DOHH2 (cell line): ENCODE data around the gene CCL5.

Source experiments
- EZH2phosphoT487 ChIP-seq: fragments of 200-600 bp; sonication (generic); IDR thresholded peaks from 2 replicates; pipeline ENCODE4 v1.6.1; 2017; ENCODE audit warnings: borderline replicate concordance, mild to moderate bottlenecking, antibody characterized with exemption, low read length, moderate library complexity, mixed read lengths
- TF ChIP-seq, protein P1 (sequence below): fragments of 200-600 bp; sonication (generic); IDR thresholded peaks from one replicate; pipeline ENCODE4 v1.5.1; 2014; ENCODE audit warnings: antibody characterized with exemption, mild to moderate bottlenecking, low read depth, low read length; ENCODE audit not compliant: poor library complexity, severe bottlenecking

DNA sequence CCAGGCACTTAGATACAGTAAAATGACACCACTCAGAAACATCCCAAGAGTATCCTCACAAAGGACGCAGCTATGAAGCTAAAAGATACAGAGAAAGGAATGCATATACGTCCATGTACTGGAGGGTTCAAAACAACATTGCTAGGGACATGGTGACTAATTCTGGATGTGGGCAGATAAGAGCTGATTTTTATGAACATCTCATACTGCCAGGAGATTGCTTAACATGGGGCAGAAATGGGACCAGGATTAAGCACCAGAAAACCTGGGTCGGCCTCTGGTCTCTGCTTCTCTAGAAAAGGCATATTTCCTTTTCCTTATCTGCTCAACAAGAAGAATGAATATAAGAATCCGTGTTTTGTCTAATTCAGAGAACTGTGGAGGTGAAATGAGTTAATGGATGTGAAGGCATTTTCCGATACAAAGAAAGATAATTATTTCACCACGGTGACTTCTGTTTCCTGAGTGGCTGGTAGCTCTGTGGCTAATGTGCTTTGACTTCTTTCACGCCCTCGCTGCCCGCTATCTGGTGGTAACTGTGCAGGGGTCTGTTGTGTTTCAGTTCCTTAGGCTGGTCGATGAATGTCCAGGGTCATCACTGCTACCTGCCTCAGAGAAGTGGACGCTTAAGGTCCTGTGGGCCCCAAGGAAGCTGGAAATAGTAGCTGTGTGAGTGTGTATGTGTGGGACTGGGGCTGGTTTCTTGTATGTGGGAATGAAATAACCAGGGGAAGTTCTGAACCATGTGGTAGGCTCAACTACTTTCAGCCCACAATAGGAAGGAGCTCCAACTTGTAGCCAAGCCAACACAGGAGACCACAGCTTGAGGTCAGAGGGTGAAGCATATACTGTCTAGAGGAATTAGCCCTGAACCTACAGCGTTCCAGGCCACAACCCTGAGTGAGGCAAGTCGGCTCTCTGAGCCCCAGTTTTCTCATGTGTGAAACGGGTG lies 15.8 kb upstream of the CCL5 start:
- TF ChIP-seq, protein P1, sequence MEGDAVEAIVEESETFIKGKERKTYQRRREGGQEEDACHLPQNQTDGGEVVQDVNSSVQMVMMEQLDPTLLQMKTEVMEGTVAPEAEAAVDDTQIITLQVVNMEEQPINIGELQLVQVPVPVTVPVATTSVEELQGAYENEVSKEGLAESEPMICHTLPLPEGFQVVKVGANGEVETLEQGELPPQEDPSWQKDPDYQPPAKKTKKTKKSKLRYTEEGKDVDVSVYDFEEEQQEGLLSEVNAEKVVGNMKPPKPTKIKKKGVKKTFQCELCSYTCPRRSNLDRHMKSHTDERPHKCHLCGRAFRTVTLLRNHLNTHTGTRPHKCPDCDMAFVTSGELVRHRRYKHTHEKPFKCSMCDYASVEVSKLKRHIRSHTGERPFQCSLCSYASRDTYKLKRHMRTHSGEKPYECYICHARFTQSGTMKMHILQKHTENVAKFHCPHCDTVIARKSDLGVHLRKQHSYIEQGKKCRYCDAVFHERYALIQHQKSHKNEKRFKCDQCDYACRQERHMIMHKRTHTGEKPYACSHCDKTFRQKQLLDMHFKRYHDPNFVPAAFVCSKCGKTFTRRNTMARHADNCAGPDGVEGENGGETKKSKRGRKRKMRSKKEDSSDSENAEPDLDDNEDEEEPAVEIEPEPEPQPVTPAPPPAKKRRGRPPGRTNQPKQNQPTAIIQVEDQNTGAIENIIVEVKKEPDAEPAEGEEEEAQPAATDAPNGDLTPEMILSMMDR = no peak
- no peak for TF ChIP-seq EZH2phosphoT487
